ENCODE data around the gene GGCT.

Gene GGCT

GRCh38 chr7:30478349-30479201, 26.1 kb downstream of the GGCT start, which contains the start of gene NOD1:
TSS of gene NOD1 (minus strand) at chr7:30478784. CDS start at chr7:30456921, 21,863 bp downstream.
- peak; percentile 50 for DNase-seq (ENCODE audit: low read depth)

- DNase-seq (ENCODE audit: low read depth), result no peak
Measured at GRCh38 chr7:30476459-30477145, 28.0 kb downstream of the GGCT start.

- no peak for DNase-seq (ENCODE audit: low read depth)
Measured at GRCh38 chr7:30475580-30475979, 29.0 kb downstream of the GGCT start.

- no peak for DNase-seq (ENCODE audit: low read depth)
Measured at GRCh38 chr7:30474893-30475292, 29.7 kb downstream of the GGCT start.

GRCh38 chr7:30474485-30474884, 30.1 kb downstream of the GGCT start:
- no peak for DNase-seq (ENCODE audit: low read depth)

DNA sequence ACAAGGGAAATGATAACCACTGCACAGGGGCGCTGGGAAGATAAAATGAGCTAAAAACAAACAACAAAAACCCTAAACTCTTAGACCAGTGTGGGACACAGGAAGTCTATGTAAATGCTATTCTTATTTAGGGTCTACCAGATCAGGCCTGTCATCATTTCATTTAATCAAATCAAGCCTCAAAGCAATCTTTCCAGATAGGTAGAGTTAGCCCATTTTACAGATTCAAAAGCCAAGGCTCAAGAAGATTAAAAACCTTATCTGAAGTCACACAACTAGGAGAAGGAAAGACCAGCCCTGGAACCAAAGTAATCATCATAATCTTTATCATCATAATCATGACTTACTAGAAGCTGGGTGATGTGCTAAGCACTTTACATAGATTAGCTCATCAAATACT, 30.7 kb downstream of the GGCT start:
- no peak for DNase-seq (ENCODE audit: low read depth)

- DNase-seq (ENCODE audit: low read depth), result no peak
Measured at GRCh38 chr7:30472784-30473775, 31.5 kb downstream of the GGCT start.

DNA sequence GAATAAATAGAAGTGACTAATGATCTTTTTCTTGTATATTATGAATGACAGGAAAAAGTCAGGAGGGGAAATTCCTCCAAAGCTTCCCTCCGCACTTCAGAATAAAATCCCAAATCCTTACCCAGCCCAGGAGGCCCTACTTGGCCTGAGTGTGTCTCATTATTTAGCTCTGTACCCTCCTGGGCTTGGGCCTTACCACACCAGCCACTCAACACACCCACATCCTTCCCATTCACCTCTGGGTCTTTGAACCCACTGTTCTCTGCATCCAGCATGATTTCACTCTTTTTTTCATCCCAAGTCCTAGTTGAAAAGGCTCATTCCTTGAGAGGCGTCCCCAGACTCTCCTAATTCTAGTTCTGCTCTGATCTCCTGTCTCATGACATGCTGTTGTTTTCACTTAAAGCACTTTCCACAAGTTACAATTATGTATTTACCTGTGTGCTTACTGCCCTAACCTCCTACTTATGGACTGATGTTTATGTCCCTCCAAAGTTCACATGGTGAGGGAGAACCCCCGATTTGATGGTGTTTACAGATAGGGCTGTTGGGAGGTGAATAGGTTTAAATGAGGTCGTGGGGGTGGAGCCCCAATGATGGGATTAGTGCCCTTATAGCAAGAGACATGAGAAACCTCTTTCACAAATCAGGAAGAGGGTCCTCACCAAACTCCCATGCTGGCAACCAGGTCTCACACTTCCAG, 32.4 kb downstream of the GGCT start:
- DNase-seq (ENCODE audit: low read depth), result no peak

DNA sequence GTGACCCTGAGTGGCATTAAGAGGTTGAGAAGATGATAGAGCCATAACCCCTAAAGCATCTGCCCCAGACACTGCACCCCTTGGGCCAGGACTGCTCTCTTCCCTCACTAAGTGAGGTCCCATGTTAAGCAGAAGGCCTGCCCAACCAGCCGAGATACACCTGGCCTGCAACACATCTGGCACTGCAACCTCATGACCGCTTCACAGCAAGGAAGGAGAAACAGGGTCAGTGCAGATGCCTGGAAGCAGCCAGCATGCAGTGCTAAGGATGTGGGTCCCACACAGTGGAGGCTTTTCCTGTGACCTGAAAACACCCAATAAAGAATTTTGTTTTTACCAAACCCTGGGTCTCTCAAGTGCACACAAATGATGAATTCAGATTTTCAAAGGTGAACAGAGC, 33.4 kb downstream of the GGCT start:
- DNase-seq (ENCODE audit: low read depth), result no peak

DNA sequence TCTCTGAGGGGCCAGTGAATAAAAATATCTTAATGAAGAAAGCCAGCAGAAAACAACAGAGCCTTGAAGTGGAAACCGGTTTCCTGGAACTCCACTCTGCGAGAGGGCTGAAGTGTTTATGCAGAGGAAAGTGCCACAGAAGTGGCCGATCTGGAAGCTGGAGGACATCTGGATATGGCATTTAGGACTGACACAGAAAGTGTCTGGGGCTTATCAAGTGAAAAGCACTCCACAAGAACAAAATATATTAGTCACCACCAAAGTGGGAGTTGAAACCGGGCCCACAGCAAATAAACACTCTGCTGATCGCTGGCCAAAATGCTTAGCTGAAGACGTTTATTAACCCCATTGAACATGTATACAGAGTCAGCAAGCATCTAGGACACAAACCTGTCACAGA, 33.9 kb downstream of the GGCT start:
- no peak for DNase-seq (ENCODE audit: low read depth)

DNA sequence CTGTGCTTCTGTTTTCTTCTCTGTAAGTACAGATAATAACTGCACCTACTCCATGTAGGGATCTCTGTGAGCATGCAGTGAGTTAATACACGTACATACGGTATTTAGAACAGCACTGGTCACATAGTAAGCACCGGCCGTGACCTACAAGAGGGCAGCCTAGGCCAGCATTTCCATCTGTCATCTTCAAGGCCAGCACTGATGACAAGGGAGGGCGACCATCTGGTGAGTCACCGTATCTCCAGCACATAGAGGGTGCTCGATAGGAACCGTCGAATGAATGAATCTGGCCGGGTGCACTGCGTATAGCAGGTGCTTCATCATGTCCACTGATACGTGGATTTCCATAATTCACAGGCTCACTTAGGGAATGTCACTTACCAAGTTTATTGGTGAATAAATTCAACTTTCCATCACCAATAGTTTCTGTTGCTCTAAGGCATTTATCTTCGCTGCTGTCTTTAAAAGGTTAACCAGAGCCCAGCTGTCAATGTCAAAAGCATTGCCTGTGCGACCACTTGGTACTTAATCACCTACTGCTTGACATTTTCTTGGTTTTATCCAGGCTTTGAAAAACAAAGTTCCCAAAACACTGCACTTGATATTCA, 34.4 kb downstream of the GGCT start:
- DNase-seq (ENCODE audit: low read depth), result no peak

DNA sequence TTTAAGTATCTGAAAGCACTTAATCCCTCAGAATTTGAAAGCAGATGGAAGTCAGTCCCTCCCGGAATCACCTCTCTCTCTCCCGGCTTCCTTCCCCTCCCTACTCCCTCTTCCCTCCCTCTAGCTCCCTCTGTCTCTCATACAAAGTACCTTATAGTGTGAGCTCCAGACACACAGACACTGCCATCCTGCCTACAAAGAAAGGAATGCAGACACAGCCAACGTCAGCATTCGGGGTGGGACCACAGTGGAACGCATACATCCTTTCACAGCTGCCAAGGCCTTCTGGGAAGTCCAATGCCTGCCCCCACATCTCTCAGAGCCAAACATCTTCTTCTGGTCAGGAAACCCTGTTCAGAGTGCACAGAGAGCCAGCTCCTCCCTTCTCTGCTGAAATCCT, 35.3 kb downstream of the GGCT start:
- no peak for DNase-seq (ENCODE audit: low read depth)

GRCh38 chr7:30468791-30469190, 35.8 kb downstream of the GGCT start:
- no peak for DNase-seq (ENCODE audit: low read depth)

GRCh38 chr7:30468041-30468440, 36.6 kb downstream of the GGCT start:
- DNase-seq (ENCODE audit: low read depth), result no peak

DNA sequence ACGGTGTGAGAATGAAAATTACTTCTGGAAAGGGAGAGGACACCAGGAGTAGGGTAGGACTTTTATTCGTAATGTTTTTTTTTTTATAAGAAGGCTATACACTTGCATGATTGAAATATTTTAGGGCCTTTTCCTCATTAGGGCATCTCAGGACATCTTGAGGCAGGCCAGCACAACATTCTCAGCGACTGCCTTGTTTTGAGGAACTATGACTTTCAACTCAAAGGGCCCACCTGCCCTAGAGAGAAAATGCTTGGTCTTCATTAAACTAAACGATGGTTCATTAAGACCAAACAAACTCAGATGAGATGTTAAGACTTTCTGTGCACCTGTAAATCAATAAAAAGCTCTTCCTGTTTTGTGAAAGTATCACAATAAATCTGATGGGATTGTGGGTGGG, 37.4 kb downstream of the GGCT start:
- no peak for DNase-seq (ENCODE audit: low read depth)

DNA sequence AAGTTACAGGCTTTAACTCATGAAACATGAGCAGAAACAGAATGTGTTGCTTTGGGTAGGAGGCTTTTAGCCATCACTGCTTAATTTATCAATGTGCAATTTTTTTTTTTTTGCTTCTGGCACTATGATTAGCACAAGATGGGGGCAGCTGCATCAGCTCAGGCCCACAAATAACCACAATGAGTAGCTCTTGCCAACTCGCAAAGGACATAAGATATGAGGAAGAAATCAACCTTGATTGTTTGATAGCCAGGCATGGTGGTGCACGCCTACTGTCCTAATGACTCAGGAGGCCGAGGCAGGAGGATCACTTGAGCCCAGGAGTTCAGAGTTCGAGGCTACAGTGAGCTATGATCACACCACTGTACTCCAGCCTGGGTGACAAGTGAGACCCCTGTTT, 38.4 kb downstream of the GGCT start:
- no peak for DNase-seq (ENCODE audit: low read depth)

DNA sequence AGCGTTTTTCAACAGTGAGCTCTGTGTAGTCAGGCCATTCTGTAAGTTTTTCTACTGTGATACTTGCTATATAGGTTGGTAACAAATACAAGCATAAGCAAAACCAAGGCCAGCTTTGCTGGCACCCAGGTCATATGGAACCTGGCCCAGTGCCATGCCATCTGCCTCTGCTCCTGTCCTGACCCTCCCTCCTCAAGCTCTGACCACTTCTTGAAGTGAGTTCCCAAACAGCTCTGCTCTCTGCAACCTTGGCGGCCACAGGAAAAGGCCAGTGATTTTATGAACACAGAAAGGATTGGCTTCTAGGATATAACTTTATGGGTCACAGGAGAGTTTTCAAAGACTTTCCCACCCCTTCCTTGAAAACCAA, 38.8 kb downstream of the GGCT start:
- no peak for DNase-seq (ENCODE audit: low read depth)

GRCh38 chr7:30465046-30465810, 39.4 kb downstream of the GGCT start:
- DNase-seq (ENCODE audit: low read depth), result no peak

DNA sequence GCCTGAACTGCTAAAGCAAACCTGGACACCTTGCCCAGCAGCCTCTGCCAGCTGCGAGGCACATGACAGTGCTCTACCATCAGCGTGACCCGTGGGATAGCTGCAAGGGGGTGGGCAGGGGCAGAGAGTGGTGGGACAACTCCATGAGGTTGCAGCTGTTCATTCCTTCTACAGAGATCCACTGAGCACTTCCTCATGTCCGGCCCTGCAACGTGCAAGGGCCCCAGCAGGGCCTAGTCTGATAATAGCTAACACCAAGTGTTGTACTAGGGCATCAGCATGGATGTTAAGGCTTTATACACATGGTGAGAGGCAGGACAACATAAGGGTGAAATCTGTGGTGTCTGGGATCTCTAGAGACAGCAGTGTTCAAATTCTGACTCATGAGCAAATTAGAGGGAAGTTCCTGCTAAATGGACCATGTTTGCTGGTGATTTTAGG, 40.4 kb downstream of the GGCT start:
- DNase-seq (ENCODE audit: low read depth), result no peak

DNA sequence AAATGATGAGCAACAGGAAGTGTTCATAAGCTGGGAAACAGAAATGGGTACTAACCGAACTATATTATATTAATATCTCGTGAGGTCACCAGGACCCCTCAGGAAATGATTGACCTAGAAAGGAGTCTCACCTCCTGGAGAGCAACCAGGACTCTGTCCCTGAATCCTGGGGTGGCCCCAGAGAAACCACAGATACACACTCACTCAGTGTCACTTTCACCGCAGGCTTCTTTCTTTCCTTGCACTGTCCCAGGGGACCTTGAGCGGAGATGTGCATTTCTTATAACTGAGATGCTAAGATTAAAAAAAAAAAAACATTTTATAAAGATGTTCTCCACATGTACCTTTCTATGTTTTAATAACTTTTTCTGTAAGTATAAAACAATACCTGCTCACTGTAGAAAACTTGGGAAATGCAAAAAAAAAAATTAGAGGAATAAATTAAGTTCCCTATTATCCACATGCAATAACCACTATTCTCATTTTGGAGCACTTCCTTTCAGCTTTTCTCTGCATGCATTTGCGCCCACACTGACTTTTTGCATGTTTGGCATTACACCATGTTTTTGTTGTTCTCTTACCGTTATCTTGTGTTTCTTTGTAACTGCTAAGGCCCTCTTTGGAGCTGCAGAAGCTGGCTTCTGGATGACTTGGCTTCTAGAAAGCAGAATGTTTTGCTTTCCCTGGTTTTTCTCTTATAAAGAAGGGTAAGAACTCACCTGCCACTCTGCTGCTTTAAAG, 41.1 kb downstream of the GGCT start:
- DNase-seq (ENCODE audit: low read depth), result no peak

Measured in activated T-helper 1 cell treated with Interleukin-2 at 50 U/mL for 16 hours (primary cell).